GM19025 (cell line): Measurements from ENCODE around the gene KANK2.

Experiments
- ATAC-seq: cut with Tn5 transposase; IDR thresholded peaks from one replicate; pipeline ENCODE4 v1.9.1; 2021; ENCODE audit warnings: mild to moderate bottlenecking, low read depth, moderate library complexity; ENCODE audit not compliant: unreplicated experiment

The KANK2 gene

DNA sequence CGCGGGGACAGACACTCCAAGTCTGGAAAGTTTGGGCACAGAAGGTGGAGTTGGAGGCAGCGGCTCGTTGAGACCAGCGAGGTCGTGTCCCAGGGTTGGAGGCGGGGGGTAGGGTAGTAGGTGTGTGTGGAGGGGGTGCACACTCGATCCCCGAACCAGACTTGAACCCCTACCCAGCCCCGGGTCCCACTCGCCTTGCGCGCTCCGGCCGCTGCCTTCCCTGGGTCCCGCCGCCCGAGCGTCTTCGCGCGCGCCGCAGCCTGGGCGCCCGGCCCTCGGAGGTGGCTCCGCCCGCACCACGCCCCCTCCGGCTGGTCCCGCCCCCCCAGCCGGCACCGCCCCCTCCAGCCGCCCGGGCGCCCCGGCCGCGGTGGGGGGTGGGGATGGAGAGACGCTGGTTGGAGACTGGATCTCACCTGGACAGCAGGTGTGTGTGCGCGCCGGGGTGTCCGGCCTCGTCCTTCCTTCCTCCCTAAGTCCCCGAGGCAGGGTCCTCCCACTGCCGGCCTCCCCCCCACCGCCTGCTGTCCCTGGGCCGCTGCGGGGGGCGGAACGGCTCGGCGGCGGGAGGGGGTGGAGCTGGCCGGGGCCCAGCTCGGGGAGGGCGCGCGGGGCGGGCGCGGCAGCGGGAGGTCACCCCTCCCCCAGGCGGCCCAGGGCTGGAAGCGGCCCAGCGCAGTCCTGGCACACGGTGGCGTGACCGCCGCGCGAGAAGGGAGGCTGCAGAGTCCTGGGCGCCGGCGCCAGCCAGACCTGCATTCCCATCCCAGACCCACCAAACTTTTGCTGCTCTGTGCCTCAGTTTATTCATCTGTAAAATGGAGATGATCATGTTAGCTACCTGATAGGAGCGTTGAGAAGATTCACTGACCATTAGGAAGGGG lies at the start of gene KANK2:
TSS of gene KANK2 (minus strand) at position 255 of the 884 bp plus-strand sequence. CDS start 3,034 bp downstream, outside the sequence.
- ATAC-seq = peak; percentile 82

DNA sequence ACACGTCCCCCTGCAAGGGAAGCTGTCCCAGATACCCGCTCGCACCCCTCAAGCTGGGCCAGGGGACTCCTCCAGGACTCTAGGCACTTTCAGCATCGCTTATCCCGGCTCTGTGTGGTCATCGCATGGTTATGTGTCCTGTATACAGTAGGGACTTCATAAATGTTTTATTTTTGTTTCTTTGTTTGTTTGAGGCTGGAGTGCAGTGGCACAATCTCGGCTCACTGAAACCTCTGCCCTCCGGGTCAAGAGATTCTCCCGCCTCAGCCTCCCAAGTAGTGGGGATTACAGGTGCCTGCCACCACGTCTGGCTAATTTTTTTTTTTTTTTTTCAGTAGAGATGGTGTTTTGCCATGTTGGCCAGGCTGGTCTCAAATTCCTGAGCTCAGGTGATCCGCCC lies 49.6 kb upstream of the KANK2 start:
- ATAC-seq = no peak

DNA sequence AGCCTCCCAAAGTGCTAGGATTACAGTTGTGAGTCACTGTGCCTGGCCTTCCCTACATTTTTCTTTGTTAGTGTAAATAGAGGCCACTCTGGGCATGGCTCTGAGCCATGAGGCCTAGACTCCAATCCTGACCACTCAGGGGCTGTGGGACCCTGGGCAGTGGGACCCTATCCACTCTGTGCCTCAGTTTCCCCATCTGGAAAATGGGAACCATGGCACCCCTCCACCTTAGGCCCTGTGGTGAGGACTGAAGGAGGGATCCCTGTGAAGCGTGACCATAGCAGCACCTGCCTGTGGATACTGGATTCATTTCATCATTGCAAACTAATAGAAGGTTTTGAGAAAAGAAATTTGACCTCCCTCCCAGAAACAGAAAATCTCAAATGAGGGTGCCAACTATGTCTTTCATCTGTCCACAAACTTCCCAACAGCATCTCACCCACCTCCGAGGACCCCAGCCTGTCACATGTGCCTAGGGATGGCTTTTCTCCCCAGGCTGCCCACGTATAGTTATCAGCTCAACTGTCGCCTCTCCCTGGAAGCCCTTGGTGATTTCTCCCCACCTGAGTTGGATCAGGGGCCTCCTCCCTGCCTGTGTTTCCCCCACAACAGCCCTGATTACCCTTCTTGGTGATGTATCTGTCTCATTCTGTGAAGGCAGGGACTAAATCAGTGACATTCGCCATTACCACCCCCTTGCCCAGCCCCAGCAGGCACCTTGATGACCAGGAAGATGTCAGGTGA lies 47.7 kb upstream of the KANK2 start:
- no peak for ATAC-seq

DNA sequence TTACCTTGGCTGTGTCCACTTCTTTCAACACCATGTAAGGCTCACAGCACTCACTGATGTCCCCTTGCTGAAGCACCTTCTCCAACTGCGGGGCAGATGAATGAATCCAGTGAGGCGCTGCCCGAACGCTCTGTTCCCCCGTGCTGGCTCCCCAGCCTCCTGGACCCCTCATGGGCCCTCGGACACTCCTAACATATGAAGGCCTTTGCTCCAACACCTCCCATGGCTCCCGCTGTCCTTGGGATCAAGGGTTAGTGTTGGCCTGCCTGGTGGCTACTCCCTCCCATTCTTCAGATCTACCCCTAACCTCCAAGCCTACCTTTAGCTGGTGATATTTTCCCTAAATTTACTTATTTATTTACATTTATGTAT lies 46.4 kb upstream of the KANK2 start:
- no peak for ATAC-seq

DNA sequence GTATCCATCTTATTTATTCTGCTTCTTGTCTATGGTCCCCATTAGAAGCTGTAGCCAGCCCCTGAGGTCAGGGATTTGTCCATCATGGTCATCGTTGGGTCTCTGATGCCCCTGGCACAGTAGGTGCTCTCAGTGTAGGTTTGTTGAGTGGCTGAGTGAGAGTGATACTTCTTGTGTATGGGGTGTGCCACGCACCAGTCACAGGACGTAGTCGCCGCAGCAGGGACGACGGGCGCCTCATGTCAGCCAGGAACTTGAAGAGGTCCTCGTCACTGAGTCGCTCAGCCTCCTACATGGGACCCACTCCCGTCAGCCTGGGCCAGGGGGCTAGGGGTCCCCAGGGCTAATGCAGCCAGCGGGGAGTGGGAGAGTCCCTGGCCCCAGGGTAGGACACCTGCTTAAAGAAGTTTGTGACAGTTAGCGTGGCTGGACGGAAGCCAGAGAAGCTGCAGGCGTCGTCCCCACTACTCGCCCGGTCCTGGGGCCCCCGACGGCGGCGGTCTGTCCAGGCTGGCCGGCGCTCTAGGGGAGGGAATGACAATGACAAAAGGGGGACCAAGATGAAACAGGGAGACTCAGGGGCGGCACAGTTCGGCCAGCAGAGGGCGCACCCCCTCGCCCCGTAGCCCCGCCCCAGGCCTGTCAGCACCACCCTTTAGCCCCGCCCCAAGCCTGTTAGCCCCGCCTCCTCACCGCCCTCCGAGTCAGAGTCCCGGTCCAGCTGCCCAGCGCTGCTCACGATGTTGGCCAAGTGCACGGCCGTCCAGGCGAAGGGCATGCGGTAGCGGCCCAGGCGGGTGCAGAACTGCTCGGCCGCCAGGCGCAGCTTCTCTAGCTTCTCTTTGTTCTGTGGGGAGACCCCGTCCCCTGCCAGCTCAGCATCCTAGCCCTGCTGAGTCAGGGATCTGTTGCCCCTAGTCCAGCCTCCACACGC lies 45.8 kb upstream of the KANK2 start:
- ATAC-seq = peak; percentile 46

DNA sequence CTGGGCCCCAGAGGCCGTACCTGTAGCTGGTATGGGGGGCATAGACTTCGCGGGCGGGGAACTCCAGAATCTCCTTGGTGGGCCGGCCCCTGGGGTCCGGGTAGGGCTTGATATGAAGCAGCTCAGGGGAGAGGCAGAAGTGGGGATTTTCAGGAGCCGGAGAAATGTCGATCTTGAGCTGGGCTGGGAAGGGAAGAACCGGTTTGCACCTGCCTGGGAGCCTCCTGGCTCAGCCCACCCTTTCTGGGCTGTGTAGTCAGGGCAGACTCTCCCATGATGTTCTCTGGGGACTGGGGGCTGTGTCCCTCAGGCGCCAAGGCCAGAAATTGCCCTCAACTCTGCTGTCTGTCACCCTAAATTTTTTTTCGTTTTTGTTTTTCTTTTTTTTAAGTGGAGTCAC lies 44.7 kb upstream of the KANK2 start:
- ATAC-seq = no peak

DNA sequence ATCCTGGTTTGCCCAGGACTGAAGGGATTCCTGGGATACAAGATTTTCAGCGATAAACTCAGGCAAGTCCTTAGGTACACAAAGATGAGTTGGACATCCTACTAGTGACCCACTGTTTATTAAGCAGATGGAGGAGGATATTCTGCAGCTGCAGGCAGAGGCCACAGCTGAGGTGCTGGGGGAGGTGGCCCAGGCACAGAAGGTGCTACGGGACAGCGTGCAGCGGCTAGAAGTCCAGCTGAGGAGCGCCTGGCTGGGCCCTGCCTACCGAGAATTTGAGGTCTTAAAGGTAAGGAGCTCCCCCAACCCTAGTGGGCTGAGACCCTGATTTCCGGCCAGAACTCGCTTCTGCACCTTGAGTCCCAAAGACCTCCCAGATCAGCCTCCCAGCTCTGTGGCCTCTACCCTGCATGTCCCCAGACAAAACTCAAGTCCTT lies 42.7 kb upstream of the KANK2 start:
- no peak for ATAC-seq

DNA sequence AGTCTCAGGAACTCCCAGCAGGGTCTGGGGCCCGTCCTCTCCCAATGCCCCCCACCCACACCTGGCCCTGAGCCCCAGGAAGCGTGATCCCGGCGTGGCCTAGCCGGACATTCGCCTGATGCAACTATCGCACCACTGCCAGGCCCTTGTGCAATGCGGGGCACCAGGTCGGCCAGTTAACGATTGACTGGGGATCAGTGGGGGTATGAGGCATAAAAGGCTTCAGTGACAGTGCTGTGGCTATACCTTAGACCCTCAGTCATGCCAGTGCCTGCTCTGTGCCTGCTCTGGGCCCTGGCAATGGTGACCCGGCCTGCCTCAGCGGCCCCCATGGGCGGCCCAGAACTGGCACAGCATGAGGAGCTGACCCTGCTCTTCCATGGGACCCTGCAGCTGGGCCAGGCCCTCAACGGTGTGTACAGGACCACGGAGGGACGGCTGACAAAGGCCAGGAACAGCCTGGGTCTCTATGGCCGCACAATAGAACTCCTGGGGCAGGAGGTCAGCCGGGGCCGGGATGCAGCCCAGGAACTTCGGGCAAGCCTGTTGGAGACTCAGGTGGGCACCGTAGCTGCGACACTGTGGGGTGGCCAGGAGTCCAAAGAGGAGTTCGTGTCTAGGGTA lies 42.1 kb upstream of the KANK2 start, which contains the start of gene ANGPTL8:
TSS of gene ANGPTL8 (plus strand) at position 243 of the 624 bp plus-strand sequence. CDS start at position 262, 19 bp downstream.
- no peak for ATAC-seq

DNA sequence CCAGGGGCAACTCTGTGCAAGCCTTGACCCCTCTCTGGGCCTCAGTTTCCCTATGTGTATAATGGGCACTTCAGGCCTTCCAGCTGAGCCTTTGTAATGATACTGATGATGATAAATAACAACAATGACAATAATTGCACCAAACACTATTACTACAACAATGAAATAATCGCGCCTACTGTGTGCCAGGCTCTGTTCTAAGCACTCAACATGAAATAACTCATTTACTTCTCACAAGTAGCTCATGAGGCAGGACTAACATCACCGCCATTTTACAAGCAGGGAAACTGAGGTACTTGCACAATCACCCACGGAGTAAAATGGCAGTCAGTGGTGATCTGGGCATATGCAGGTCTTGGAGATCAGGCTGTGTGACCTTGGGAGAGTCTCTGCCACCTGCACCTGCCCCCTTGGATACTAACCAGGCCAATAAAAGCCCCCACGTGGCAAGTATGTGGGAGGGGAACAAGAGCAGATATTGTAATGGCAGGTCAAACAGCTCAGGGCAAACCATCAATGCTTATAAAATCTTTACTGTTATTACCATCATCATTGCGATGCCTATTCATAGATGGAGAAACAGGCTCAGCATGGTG lies 41.5 kb upstream of the KANK2 start:
- ATAC-seq = no peak

DNA sequence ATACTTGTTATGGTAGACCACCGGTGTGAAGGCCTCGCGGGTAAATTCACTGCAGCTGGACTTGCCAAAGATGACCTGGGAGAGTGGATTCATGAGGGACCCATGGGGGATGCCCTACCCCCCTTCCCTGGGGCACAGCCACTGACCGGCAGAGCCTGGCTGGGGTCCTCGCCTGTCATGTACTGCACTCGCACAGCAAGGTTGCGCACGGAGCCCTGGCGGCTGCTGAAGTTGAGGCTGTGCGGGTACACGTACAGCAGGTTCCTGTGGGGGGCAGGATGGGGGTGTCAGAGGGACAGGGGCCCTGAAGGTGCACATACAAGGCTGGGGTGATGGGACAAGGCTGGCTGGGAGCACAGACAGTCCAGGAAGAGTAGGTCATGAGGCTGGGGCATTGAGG lies 40.7 kb upstream of the KANK2 start:
- ATAC-seq = no peak

DNA sequence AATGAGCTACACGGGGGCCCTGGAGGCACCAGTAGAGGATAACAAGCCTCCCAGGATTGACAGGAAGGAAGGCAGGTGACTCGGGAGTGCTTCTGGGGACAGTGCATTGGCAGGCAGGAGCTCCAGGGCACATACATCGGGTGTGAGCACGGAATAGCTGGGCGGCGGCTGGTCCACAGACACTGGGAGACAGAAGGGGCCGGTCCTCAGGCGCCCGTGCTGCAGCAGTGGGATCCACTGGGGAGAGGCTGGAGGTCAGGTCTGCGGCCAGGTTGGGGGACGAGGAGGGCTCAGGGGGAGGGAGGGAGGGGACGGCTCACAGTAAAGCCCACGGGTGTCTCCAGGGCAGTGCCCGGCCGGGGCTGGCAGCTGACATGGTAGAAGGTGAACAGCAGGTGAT lies 40.0 kb upstream of the KANK2 start:
- no peak for ATAC-seq

DNA sequence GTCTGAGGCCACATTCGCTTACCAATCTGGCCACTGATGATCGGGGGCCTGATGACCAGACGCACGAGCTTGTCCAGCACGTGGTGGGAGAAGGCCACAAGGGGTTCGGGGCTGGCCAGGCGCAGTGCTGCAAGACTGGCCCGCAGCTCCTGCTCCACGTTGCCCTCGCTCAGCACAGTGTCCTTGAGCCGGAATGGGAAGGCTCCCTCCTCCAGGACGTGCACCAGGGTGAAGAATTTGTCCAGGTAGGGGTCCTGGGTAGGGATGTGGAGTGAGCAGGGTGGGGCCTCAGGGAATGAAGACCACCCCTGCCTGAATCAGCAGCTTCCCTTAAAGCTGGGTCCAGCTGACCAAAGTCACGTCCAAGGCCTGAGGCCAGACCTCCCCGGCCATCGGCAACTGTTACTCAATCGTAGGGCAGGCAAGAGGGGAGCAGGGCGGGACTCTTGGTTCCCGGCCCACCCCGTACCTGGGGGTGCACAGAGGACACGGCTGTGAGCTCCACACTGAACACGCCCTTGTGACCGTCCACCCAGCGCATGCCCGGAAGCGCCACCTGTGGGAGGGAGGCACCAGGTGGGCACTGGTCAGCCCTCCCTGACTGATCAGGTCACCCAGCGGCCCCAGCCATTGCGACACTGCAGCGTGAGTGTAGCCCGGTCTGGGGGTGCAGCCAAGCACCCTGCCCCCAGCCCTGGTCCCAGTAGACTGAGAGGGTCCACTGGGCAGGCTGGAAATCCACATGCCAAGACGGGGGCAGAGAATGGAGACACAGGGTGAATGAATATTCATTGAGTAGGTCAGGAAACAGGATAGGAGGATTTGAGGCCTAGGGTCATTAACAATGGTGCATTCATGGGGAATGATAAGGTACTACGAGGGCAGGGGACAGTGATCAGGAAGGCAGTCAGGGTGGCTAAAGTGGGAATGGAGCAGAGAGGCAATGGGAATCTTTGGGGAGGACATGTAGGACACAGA lies 39.3 kb upstream of the KANK2 start:
- ATAC-seq = no peak

DNA sequence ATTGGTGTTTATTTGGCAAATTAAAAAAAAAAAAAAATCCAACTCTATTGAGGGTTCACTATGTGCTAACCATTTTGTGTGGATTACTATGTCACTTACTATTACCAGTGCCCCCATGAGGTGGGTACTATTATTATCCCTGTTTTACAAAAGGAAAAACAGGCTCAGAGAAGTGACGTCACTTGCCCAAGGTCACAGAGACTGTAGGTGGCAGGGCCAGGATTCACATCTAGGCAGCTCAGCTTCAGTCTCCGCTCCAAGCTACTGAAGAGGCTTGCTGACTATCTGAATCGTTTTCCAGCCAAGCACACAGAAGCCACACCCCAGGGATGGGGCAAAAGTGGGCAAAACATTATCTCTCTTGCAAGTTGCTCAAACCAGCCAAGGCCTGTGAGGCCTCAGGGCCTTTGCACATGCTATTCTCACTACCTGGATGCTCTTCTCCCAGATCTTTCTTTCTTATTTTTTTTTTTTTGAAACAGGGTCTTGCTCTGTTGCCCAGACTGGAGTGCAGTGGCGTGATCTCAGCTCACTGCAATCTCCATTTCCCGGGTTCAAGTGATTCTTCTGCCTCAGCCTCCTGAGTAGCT lies 37.2 kb upstream of the KANK2 start:
- ATAC-seq = no peak

DNA sequence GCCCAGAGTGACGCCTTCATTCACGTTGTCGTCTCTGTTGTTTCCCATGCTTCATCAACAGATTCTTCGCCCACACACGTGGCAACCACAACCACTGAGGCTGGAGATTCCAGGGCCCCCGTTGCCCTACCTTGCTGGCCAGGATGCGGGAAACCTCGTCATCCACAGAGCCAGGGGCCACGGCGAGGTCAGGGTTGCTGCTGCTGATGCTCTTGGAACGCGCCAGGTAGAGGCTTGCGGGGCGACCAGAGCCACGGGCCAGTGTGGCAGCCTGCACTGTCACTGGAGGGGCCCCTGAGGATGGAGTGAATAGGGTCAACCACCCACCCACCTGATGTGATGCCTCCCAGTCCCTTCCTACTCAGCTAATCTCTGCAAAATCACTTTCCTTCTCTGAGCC lies 35.7 kb upstream of the KANK2 start:
- no peak for ATAC-seq

DNA sequence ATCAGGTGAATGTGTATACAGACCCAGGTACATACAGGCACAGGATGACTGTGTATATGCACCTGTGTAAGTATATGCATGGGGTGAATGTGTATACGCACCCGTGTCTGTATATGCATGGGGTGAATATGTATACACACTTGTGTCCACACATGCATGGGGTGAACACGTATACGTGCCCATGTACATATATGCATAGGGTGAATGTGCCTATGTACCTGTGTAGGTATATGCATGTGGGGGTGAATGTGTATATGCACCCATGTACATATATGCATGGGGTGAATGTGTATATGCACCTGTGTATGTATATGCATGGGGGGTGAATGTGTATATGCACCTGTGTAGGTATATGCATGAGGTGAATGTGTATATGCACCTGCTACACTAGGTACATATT lies 35.2 kb upstream of the KANK2 start:
- no peak for ATAC-seq

DNA sequence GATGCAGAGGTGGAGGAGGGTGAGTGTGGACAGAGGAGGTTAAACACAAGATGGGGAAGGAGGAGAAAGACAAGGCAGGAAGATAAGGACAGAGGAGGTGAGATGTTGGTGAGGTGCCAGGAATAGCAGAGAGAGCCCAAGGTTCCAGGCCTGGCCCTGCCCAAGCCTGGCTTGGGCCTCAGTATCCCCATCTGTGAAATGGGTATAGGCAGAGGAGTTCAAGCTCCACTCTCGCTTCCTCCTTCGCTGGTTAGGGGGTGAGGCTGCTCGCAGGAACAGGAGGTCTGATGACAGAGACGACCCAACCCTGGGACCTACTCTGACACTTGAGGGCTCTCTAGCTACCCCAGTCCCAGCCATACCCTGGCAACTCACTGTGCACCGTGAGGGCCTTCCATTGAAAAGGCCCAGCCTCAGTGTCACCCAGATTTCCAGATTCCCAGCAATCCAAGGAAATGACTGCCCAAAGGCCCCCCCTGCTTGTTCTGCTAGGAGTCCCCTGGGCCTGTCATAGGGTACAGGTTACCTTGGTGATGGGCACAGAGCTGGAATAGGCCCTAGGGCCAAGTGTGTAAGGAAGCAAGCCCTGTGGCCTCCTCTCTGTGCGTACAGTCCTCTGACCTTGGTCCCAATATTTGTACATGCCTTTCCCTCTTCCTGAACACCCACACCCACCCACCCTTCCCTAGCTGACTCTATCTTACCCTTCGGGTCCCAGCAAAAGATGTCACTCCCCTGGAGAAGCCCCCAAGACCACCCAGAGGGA lies 33.5 kb upstream of the KANK2 start:
- no peak for ATAC-seq

DNA sequence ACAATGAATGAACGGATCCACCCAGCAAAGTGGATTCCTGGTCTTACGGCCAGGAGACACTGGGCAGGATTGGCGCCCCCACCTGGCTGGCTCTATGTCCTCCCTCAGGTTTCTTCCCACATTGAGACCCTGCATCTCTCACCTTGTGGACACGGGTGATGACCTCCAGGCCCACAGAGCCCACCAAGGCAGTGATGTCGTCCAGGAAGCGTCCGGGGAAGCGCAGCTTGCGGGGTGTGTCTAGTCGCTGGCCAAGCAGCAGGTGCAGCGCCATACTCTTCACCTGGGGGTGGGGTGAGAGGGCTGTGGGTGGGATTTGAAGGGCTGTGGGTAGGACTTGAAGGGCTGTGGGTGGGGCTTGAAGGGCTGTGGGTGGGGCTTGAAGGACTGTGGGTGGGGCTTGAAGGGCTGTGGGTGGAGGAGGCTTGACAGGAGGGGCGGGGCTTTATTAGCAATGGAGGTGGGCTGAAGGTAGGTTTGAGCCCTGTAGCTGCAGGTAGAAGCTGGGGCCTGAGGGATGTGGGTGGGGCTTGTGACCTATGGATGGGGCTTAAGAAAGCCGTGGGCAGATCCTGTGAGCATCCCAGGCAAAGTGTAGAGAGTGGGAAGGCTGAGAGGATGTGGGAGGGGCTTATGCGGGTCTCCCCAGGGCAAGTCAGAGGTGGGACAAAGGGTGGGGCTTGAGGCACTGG lies 30.0 kb upstream of the KANK2 start:
- no peak for ATAC-seq
